NB4 (cell line): Measurements from ENCODE around the gene TMEM145.

Experiments
- TF ChIP-seq, protein P1 (sequence below): IDR thresholded peaks from one replicate; pipeline ENCODE4 v1.5.1; 2012; ENCODE audit warnings: low read depth, low read length
- TF ChIP-seq, protein P2 (sequence below): IDR thresholded peaks from 2 replicates; pipeline ENCODE4 v1.6.1; 2011; ENCODE audit warnings: low read depth, low read length

DNA sequence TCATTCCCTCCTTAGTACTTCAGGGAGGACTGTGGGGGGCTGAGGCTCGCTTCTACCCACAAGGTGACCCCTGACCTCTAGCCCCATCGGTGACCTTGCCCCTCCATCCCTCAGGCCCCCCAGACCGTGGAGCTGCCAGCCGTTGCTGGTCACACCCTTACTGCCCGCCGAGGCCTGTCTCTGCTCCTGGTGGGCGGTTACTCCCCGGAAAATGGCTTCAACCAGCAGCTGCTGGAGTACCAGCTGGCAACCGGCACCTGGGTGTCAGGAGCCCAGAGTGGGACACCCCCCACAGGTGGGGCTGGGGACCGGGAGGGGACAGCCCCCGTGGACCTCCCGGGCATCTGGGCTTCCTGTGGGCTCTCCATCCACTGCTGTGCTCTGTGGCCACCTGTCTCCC is 44.2 kb downstream of the TMEM145 start:
- TF ChIP-seq, protein P1, sequence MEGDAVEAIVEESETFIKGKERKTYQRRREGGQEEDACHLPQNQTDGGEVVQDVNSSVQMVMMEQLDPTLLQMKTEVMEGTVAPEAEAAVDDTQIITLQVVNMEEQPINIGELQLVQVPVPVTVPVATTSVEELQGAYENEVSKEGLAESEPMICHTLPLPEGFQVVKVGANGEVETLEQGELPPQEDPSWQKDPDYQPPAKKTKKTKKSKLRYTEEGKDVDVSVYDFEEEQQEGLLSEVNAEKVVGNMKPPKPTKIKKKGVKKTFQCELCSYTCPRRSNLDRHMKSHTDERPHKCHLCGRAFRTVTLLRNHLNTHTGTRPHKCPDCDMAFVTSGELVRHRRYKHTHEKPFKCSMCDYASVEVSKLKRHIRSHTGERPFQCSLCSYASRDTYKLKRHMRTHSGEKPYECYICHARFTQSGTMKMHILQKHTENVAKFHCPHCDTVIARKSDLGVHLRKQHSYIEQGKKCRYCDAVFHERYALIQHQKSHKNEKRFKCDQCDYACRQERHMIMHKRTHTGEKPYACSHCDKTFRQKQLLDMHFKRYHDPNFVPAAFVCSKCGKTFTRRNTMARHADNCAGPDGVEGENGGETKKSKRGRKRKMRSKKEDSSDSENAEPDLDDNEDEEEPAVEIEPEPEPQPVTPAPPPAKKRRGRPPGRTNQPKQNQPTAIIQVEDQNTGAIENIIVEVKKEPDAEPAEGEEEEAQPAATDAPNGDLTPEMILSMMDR = no peak
- TF ChIP-seq, protein P2, sequence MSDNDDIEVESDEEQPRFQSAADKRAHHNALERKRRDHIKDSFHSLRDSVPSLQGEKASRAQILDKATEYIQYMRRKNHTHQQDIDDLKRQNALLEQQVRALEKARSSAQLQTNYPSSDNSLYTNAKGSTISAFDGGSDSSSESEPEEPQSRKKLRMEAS = no peak
